ENCODE results near the gene APOB.

Gene APOB

GRCh38 chr2:21070341-21071257 is 26.7 kb upstream of the APOB start:
- H3K27ac ChIP-seq, result no peak overlapping the region
- TF ChIP-seq ZFX (IDR thresholded peaks at IDR 0.05), result no peak
- TF ChIP-seq, protein P1, sequence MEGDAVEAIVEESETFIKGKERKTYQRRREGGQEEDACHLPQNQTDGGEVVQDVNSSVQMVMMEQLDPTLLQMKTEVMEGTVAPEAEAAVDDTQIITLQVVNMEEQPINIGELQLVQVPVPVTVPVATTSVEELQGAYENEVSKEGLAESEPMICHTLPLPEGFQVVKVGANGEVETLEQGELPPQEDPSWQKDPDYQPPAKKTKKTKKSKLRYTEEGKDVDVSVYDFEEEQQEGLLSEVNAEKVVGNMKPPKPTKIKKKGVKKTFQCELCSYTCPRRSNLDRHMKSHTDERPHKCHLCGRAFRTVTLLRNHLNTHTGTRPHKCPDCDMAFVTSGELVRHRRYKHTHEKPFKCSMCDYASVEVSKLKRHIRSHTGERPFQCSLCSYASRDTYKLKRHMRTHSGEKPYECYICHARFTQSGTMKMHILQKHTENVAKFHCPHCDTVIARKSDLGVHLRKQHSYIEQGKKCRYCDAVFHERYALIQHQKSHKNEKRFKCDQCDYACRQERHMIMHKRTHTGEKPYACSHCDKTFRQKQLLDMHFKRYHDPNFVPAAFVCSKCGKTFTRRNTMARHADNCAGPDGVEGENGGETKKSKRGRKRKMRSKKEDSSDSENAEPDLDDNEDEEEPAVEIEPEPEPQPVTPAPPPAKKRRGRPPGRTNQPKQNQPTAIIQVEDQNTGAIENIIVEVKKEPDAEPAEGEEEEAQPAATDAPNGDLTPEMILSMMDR (conservative IDR thresholded peaks at IDR 0.05), result no peak

DNA sequence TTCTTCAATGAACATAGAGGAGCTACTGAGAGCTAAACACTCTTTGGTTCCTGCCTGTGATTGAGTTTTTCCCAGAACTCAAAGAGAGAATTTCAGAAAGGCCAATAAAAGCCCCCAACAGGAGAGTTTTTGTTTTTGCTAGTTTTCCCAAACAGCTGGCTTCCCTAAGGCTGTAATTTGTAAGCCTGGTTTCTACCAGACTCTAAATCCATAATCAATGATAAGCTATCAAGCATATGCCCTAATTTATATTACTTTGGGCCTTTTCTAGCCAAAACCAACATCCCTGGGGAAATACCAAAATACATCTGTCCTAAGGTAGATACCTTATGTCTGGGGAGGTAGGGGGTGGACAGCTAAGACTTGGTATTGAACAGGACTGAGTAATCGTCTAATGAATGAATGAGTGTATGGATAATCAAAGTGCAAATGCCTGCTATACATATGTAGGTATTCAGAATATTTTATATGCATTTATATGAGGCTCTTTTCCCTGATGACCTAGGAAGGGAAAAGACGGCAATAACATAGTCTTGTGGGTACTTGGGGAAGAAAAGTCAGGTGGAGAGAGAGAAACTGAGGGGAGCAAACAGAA is 26.0 kb upstream of the APOB start:
- H3K27ac ChIP-seq, result no peak overlapping the region
- TF ChIP-seq, protein P1 (conservative IDR thresholded peaks at IDR 0.05), result no peak
- no peak for TF ChIP-seq ZFX (IDR thresholded peaks at IDR 0.05)

- no peak overlapping the region for H3K27ac ChIP-seq
- TF ChIP-seq, protein P1 (conservative IDR thresholded peaks at IDR 0.05), result no peak
- no peak for TF ChIP-seq ZFX (IDR thresholded peaks at IDR 0.05)
Observed at GRCh38 chr2:21067859-21068537, 24.1 kb upstream of the APOB start.

DNA sequence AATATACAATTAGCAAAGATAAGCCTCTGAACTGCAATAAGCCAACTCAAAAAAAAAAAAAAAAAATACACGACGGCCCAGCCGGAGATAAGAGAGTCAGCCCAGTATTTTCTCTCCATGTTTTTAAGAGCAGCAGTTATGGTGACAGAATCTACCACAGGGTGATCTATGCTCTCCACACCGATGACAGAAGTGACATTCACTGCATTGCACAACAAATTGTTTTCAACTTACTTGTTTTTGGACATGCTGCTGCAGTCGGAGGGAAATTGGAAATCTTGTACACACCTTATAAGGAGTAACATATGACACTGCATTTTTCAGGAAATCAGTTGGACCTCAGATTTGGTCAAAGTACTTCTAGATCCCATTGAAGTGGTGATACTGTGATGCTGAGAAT is 23.3 kb upstream of the APOB start:
- TF ChIP-seq, protein P1 (conservative IDR thresholded peaks at IDR 0.05), result no peak
- TF ChIP-seq ZFX (IDR thresholded peaks at IDR 0.05), result no peak
- H3K27ac ChIP-seq, result no peak overlapping the region

- TF ChIP-seq, protein P1 (conservative IDR thresholded peaks at IDR 0.05), result no peak
- no peak for TF ChIP-seq ZFX (IDR thresholded peaks at IDR 0.05)
Observed at GRCh38 chr2:21059885-21060610, 16.2 kb upstream of the APOB start.

DNA sequence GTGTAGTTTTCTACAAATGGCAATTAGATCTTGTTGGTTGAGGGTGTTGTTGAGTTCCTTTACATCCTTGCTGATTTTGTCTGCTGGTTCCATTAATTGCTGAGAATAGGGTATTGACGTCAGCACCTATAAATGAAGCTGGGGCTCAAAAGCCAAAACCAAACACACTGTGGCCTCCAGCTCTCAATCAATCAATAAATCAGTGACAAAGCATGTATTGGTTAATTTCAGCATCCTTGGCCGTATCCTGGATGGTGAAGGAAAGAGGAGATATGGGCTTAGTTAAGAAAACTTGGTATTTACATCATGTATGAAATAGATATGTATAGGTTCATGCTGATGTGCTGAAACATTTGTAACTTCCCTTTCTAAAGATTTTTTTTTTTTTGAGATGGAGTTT is 13.2 kb upstream of the APOB start:
- no peak overlapping the region for H3K27ac ChIP-seq
- no peak for TF ChIP-seq ZFX (IDR thresholded peaks at IDR 0.05)
- TF ChIP-seq, protein P1 (conservative IDR thresholded peaks at IDR 0.05), result no peak

More at GRCh38 chr2:21059885-21060610, 16.2 kb upstream of the APOB start:
- H3K27ac ChIP-seq, result no peak overlapping the region

Measured in C4-2B (cell line).